BJ (cell line): ENCODE measurements around the gene CUL4A. TPM values are rescaled to one million over a fixed set of nuclear protein-coding genes. Genes with fewer than 3 reads are reported as not detected.

Experiments
- CTCF ChIA-PET: fragments of 350-600 bp; formaldehyde crosslinking; extraction: SDS; loops from one replicate; lab custom pipeline; 2021; ENCODE audit warnings: antibody characterized with exemption, inconsistent platforms; lab: Yijun Ruan, JAX
- POLR2A ChIA-PET: fragments of 300-600 bp; sonication (Branson Sonifier 250); formaldehyde crosslinking; extraction: SDS; loops from one replicate; lab custom pipeline; 2021; ENCODE audit warnings: antibody characterized with exemption; lab: Charles Lee
- DNase-seq: peaks from one replicate; pipeline ENCODE4 v3.0.0-alpha.2; 2011; ENCODE audit warnings: low read depth
- H3K27me3 ChIP-seq: 2 replicates; pipeline ENCODE4 v1.6.0; 2011; ENCODE audit warnings: low read length; ENCODE audit not compliant: control insufficient read depth, insufficient read depth
- H3K36me3 ChIP-seq: 2 replicates; pipeline ENCODE4 v1.5.1; 2011; ENCODE audit warnings: low read length; ENCODE audit not compliant: control insufficient read depth, insufficient read depth
- H3K4me3 ChIP-seq: 2 replicates; pipeline ENCODE4 v1.5.1; 2011; ENCODE audit warnings: low read depth, mild to moderate bottlenecking, control low read depth, low read length
- polyA plus RNA-seq: library from polyadenylated mRNA; depleted of rRNA; stranded (reverse); fragments of >200 nt; gene quantifications from 2 replicates; pipeline ENCODE4 v1.2.3, GENCODE V29; 2011
- TF ChIP-seq, protein P1 (sequence below): IDR thresholded peaks from 2 replicates; pipeline ENCODE4 v1.5.1; 2011; ENCODE audit warnings: low read depth, mild to moderate bottlenecking, control low read depth, inconsistent platforms, low read length, moderate library complexity; ENCODE audit not compliant: insufficient read depth

Gene CUL4A
- polyA plus RNA-seq, 1 experiment, result 67.1 TPM

DNA sequence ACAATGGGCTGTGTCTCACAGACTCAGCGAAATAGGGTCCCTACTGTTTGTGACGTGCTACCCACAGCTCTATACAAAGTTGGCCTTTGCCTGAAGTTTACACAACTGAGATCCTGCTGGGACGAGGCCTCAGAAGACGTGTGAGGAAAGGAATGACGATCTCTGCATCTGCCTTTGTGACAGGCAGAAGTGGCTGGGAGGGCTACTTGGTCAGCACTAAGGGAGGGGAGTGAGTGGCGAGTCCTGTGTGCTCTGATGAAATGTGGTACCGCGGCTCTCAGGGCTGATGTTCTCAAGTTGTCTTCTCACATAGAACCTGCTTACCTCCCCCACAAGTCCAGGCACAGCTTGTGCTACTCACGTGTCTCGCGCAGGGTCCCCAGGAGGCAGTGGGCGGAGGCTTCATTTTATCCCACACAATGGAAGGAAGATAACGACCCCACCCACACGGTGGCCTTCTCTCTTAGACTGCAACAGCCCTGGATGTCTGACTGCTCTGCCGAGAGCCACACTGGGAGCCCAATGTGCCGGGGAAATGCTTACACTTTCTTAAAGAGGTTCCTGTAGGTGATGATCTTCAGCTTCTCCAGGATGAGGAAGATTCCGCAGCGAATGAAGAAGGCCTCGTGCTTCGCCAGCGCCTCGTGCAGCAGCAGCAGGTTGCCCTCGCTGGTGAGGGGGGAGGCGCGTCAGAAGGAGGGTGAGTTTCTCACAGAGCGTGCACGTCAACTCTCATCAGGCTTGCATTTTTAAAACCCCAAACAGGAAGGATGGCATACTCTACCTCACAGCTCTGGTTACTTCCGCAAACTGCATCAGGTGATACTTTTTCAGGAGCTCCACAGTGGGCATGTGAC, 29.8 kb upstream of the CUL4A start:
- H3K36me3 ChIP-seq, result peaks cover 20% of the 10 kb centered on the region
- no peak for DNase-seq
- no peak overlapping the region for H3K4me3 ChIP-seq
- TF ChIP-seq, protein P1, sequence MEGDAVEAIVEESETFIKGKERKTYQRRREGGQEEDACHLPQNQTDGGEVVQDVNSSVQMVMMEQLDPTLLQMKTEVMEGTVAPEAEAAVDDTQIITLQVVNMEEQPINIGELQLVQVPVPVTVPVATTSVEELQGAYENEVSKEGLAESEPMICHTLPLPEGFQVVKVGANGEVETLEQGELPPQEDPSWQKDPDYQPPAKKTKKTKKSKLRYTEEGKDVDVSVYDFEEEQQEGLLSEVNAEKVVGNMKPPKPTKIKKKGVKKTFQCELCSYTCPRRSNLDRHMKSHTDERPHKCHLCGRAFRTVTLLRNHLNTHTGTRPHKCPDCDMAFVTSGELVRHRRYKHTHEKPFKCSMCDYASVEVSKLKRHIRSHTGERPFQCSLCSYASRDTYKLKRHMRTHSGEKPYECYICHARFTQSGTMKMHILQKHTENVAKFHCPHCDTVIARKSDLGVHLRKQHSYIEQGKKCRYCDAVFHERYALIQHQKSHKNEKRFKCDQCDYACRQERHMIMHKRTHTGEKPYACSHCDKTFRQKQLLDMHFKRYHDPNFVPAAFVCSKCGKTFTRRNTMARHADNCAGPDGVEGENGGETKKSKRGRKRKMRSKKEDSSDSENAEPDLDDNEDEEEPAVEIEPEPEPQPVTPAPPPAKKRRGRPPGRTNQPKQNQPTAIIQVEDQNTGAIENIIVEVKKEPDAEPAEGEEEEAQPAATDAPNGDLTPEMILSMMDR, result no peak
- ChIA-PET CTCF (interaction anchor here (0.8 to 1.8 kb wide), 2 partner anchors 10 to 383 kb away, joined by 3 to 5 read pairs; no protein-coding TSS in a partner anchor), POLR2A (no interaction called here)
- H3K27me3 ChIP-seq, result no peaks in the 10 kb centered on the region

DNA sequence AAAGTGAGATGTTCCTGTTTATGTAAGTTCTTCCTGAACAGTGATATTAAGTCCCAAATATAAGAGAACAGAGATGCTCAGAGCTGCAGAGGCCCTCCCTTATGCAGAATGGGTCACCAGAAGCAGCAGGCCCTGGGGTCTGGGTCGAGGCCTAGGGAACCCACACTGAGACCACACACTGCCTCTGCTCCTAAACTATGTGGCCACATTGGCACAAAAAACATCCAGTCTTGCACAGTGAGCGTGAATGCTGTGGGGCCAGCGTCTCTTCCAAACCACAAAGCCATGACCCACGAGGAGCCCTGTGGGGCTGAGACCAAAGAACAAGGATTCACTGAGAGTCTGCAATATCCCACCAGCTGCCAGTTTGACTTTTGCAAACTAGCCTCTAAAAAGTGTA, 27.4 kb upstream of the CUL4A start:
- H3K4me3 ChIP-seq, result no peak overlapping the region
- POLR2A ChIA-PET, result no interaction called here
- CTCF ChIA-PET, result interaction anchor here (0.6 to 1.6 kb wide), 2 partner anchors 97 to 212 kb away, joined by 3 read pairs; no protein-coding TSS in a partner anchor

DNA sequence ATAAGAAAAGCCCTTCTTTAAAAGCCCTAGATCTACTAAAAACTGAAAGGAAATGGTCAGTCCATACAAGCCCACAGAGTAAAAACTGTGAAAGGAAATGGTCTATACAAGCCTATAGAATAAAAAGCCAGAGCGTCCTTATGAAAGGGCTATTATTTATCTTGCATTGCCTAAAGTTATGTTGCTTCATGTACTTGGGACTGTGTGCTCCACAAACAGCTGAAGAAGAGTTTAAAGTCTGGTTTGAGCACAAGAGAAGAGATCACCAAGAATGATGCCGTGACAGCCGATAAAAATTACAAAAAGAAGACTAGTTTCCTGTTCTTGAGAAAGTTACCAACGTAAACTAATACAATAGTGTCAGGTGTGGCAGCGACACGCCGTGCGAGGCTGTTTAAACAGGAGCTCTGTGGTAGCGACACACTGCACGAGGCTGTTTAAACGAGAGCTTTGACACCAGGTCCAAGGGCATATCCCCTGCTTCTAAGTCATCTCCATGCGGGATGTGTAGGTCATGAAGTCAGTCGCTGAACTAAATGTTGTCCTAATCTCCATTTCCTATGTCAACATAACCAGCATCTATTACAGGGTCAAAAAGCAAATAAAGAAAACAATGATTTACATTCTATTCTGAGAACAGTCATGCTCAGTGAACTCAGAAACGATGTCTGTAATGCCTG, 25.8 kb upstream of the CUL4A start:
- ChIA-PET CTCF (interaction anchor here (1.6 kb wide), 1 partner anchor 210 kb away, joined by 3 read pairs; no protein-coding TSS in a partner anchor), POLR2A (no interaction called here)
- H3K27me3 ChIP-seq, result no peaks in the 10 kb centered on the region
- DNase-seq, result no peak
- peaks cover 11% of the 10 kb centered on the region for H3K36me3 ChIP-seq
- TF ChIP-seq, protein P1, result no peak
- H3K4me3 ChIP-seq, result no peak overlapping the region

More for the DNA sequence above, 27.4 kb upstream of the CUL4A start:
- TF ChIP-seq, protein P1, result no peak
- DNase-seq, result no peak
- no peaks in the 10 kb centered on the region for H3K27me3 ChIP-seq
- H3K36me3 ChIP-seq, result peaks cover 11% of the 10 kb centered on the region

DNA sequence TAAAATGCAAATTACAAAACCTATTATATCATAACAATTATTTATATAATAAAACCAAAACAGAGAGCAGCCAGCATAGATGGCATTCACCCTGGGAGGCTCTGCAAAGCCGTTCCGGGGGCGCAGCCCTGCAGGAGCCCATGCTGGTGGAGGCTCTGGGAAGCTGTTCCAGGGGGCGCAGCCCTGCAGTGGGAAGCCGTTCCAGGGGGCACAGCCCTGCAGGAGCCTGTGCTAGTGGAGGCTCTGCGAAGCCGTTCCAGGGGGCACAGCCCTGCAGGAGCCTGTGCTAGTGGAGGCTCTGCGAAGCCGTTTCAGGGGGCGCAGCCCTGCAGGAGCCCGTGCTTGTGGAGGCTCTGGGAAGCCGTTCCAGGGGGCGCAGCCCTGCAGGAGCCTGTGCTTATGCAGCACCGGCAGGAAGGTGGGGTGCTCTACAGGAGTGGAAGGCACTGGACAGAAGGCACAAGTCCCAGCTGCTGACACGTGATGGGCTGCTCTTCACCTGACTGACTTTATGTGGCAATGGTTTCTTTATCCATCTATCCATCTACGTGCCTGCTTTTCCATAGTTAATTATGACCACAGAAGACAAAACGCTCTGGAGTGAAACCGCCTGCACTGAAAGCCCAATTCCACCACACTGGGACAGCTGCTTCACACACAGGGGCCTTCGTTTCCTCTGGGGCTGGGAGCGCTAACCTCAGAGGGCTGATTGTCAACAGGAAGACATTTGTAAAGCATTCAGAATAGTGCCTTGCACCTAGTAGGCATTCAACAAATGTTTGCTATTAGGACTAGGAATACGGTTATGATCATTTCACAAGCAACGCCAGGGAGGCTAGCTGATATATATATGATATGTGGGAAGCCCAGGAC, 24.6 kb upstream of the CUL4A start:
- TF ChIP-seq, protein P1, result no peak
- CTCF ChIA-PET, result no interaction called here
- DNase-seq, result no peak
- Histone ChIP-seq H3K27me3 (no peaks in the 10 kb centered on the region), H3K4me3 (no peak overlapping the region), H3K36me3 (peaks cover 10% of the 10 kb centered on the region)
- POLR2A ChIA-PET, result no interaction called here
